WTC11 (cell line): Measurements from ENCODE around the gene TBC1D23. TPM values are rescaled to one million over a fixed set of nuclear protein-coding genes. Genes with fewer than 3 reads are reported as not detected.

Experiments
- ATAC-seq: fragments of 200-7000 bp; cut with Tn5 transposase; 2 replicates; pipeline ENCODE4 v1.10.0; 2021; ENCODE audit warnings: mild to moderate bottlenecking, moderate library complexity
- CTCF ChIA-PET: fragments of 300-600 bp; sonication (Branson Sonifier 250); formaldehyde crosslinking; loops from one replicate; lab custom pipeline; 2021; ENCODE audit warnings: antibody characterized with exemption; lab: Charles Lee
- POLR2A ChIA-PET: fragments of 350-600 bp; sonication (Branson Sonifier 250); formaldehyde crosslinking; loops from one replicate; lab custom pipeline; 2021; ENCODE audit warnings: antibody characterized with exemption; lab: Charles Lee
- DNase-seq: peaks from one replicate; pipeline ENCODE4 v3.0.0; 2021; ENCODE audit warnings: low spot score
- H3K27ac Mint-ChIP-seq: 2 replicates; pipeline ENCODE4 v1.8.0; 2021; ENCODE audit warnings: mixed read lengths
- H3K27me3 Mint-ChIP-seq: 2 replicates; pipeline ENCODE4 v1.8.0; 2021; ENCODE audit warnings: low read depth, mild to moderate bottlenecking, moderate library complexity, mixed read lengths
- H3K36me3 Mint-ChIP-seq: 2 replicates; pipeline ENCODE4 v1.8.0; 2021; ENCODE audit warnings: mixed read lengths
- H3K4me1 Mint-ChIP-seq: 2 replicates; pipeline ENCODE4 v1.8.0; 2022; ENCODE audit warnings: mixed read lengths
- H3K4me3 Mint-ChIP-seq: 2 replicates; pipeline ENCODE4 v1.8.0; 2021; ENCODE audit warnings: mild to moderate bottlenecking, moderate library complexity, mixed read lengths
- H3K9me3 Mint-ChIP-seq: 2 replicates; pipeline ENCODE4 v1.8.0; 2021; ENCODE audit warnings: mixed read lengths
- AR ChIP-seq: fragments of 250-450 bp; sonication (Bioruptor Pico); IDR thresholded peaks from 2 replicates; pipeline ENCODE4 v1.9.0; 2021; ENCODE audit warnings: mild to moderate bottlenecking
- CDX4 ChIP-seq: fragments of 250-450 bp; sonication (Bioruptor Pico); IDR thresholded peaks from 2 replicates; pipeline ENCODE4 v1.9.0; 2021; ENCODE audit warnings: moderate library complexity, mild to moderate bottlenecking, inconsistent platforms, borderline replicate concordance
- ESRRA ChIP-seq: sonication (generic); formaldehyde crosslinking; IDR thresholded peaks from 2 replicates; pipeline ENCODE4 v1.8.1; 2022; ENCODE audit warnings: mild to moderate bottlenecking, missing genetic modification reagents, borderline replicate concordance
- IRF1 ChIP-seq: sonication (generic); formaldehyde crosslinking; IDR thresholded peaks from 2 replicates; pipeline ENCODE4 v1.8.0; 2023; ENCODE audit warnings: missing genetic modification reagents
- JUN ChIP-seq: sonication (generic); formaldehyde crosslinking; IDR thresholded peaks from 2 replicates; pipeline ENCODE4 v1.8.0; 2023; ENCODE audit warnings: mild to moderate bottlenecking, missing genetic modification reagents
- KAT7 ChIP-seq: sonication (generic); formaldehyde crosslinking; IDR thresholded peaks from 2 replicates; pipeline ENCODE4 v1.8.1; 2023; ENCODE audit warnings: missing genetic modification reagents, mild to moderate bottlenecking, borderline replicate concordance
- MYBL2 ChIP-seq: sonication (generic); formaldehyde crosslinking; IDR thresholded peaks from 2 replicates; pipeline ENCODE4 v1.8.1; 2023; ENCODE audit warnings: mild to moderate bottlenecking, moderate library complexity, missing genetic modification reagents
- PRDM15 ChIP-seq: sonication (generic); formaldehyde crosslinking; IDR thresholded peaks from 2 replicates; pipeline ENCODE4 v1.8.0; 2022; ENCODE audit warnings: missing genetic modification reagents
- PREB ChIP-seq: sonication (generic); formaldehyde crosslinking; IDR thresholded peaks from 2 replicates; pipeline ENCODE4 v1.8.1; 2022; ENCODE audit warnings: mild to moderate bottlenecking, missing genetic modification reagents, moderate library complexity, borderline replicate concordance
- SP1 ChIP-seq: sonication (generic); formaldehyde crosslinking; conservative IDR thresholded peaks from 2 replicates; pipeline ENCODE4 v1.8.1; 2022; ENCODE audit warnings: missing genetic modification reagents
- TCF7 ChIP-seq: sonication (generic); formaldehyde crosslinking; IDR thresholded peaks from 2 replicates; pipeline ENCODE4 v1.8.0; 2022; ENCODE audit warnings: mild to moderate bottlenecking, low read depth, missing genetic modification reagents, moderate library complexity
- USF2 ChIP-seq: sonication (generic); formaldehyde crosslinking; IDR thresholded peaks from 2 replicates; pipeline ENCODE4 v1.8.1; 2023; ENCODE audit warnings: mild to moderate bottlenecking, missing genetic modification reagents, moderate library complexity
- ZBTB21 ChIP-seq: sonication (generic); formaldehyde crosslinking; IDR thresholded peaks from 2 replicates; pipeline ENCODE4 v1.8.1; 2023; ENCODE audit warnings: mild to moderate bottlenecking, missing genetic modification reagents, borderline replicate concordance
- ZNF138 ChIP-seq: sonication (generic); formaldehyde crosslinking; conservative IDR thresholded peaks from 2 replicates; pipeline ENCODE4 v1.8.1; 2022; ENCODE audit warnings: mild to moderate bottlenecking, moderate library complexity, missing genetic modification reagents
- ZNF219 ChIP-seq: sonication (generic); formaldehyde crosslinking; IDR thresholded peaks from 2 replicates; pipeline ENCODE4 v1.8.0; 2023; ENCODE audit warnings: missing genetic modification reagents, mild to moderate bottlenecking, borderline replicate concordance
- ZNF416 ChIP-seq: fragments of 250-450 bp; sonication (Bioruptor Pico); IDR thresholded peaks from 2 replicates; pipeline ENCODE4 v1.9.0; 2021; ENCODE audit warnings: mild to moderate bottlenecking, inconsistent platforms
- total RNA-seq: library from RNA; stranded (reverse); gene quantifications from 3 replicates; pipeline ENCODE4 v1.2.3, GENCODE V29; 2021
- TF ChIP-seq, protein P1 (sequence below): sonication (generic); formaldehyde crosslinking; IDR thresholded peaks from 2 replicates; pipeline ENCODE4 v1.8.1; 2022; ENCODE audit warnings: missing genetic modification reagents, borderline replicate concordance
- TF ChIP-seq, protein P2 (sequence below): sonication (generic); formaldehyde crosslinking; IDR thresholded peaks from 2 replicates; pipeline ENCODE4 v1.8.0; 2022; ENCODE audit warnings: mild to moderate bottlenecking, missing genetic modification reagents
- TF ChIP-seq, protein P3 (sequence below): sonication (generic); formaldehyde crosslinking; IDR thresholded peaks from 2 replicates; pipeline ENCODE4 v1.8.0; 2022; ENCODE audit warnings: mild to moderate bottlenecking, missing genetic modification reagents
- TF ChIP-seq, protein P4 (sequence below): sonication (generic); formaldehyde crosslinking; IDR thresholded peaks from 2 replicates; pipeline ENCODE4 v1.8.1; 2022; ENCODE audit warnings: mild to moderate bottlenecking, moderate library complexity, missing genetic modification reagents

TBC1D23 gene
- total RNA-seq, 1 experiment from 2014 or later: 73.6 TPM

- Mint-ChIP-seq H3K9me3 (no peaks in the 10 kb centered on the region), H3K36me3 (no peaks in the 10 kb centered on the region), H3K27ac (no peak overlapping the region), H3K4me1 (peaks cover 55% of the 10 kb centered on the region), H3K4me3 (no peak overlapping the region), H3K27me3 (no peaks in the 10 kb centered on the region)
- no peak for ATAC-seq
- no peak for TF ChIP-seq KAT7
- TF ChIP-seq, protein P1, sequence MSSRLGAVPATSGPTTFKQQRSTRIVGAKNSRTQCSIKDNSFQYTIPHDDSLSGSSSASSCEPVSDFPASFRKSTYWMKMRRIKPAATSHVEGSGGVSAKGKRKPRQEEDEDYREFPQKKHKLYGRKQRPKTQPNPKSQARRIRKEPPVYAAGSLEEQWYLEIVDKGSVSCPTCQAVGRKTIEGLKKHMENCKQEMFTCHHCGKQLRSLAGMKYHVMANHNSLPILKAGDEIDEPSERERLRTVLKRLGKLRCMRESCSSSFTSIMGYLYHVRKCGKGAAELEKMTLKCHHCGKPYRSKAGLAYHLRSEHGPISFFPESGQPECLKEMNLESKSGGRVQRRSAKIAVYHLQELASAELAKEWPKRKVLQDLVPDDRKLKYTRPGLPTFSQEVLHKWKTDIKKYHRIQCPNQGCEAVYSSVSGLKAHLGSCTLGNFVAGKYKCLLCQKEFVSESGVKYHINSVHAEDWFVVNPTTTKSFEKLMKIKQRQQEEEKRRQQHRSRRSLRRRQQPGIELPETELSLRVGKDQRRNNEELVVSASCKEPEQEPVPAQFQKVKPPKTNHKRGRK (CRISPR knock-in tag): no peak
- no peak for TF ChIP-seq PREB (CRISPR knock-in tag)
- TF ChIP-seq SP1: no peak
- TF ChIP-seq USF2: no peak
- TF ChIP-seq, protein P2, sequence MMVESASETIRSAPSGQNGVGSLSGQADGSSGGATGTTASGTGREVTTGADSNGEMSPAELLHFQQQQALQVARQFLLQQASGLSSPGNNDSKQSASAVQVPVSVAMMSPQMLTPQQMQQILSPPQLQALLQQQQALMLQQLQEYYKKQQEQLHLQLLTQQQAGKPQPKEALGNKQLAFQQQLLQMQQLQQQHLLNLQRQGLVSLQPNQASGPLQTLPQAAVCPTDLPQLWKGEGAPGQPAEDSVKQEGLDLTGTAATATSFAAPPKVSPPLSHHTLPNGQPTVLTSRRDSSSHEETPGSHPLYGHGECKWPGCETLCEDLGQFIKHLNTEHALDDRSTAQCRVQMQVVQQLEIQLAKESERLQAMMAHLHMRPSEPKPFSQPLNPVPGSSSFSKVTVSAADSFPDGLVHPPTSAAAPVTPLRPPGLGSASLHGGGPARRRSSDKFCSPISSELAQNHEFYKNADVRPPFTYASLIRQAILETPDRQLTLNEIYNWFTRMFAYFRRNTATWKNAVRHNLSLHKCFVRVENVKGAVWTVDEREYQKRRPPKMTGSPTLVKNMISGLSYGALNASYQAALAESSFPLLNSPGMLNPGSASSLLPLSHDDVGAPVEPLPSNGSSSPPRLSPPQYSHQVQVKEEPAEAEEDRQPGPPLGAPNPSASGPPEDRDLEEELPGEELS: no peak
- TF ChIP-seq ZNF138: no peak
- TF ChIP-seq, protein P3, sequence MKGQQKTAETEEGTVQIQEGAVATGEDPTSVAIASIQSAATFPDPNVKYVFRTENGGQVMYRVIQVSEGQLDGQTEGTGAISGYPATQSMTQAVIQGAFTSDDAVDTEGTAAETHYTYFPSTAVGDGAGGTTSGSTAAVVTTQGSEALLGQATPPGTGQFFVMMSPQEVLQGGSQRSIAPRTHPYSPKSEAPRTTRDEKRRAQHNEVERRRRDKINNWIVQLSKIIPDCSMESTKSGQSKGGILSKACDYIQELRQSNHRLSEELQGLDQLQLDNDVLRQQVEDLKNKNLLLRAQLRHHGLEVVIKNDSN (CRISPR knock-in tag): no peak
- no peak for TF ChIP-seq JUN
- no peak for TF ChIP-seq ZNF219
- no peak for TF ChIP-seq CDX4 (CRISPR knock-in tag)
- no peak for TF ChIP-seq ESRRA (CRISPR knock-in tag)
- no peak for TF ChIP-seq ZNF416 (CRISPR knock-in tag)
- TF ChIP-seq, protein P4, sequence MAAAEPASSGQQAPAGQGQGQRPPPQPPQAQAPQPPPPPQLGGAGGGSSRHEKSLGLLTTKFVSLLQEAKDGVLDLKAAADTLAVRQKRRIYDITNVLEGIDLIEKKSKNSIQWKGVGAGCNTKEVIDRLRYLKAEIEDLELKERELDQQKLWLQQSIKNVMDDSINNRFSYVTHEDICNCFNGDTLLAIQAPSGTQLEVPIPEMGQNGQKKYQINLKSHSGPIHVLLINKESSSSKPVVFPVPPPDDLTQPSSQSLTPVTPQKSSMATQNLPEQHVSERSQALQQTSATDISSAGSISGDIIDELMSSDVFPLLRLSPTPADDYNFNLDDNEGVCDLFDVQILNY (CRISPR knock-in tag): no peak
- no peak for TF ChIP-seq IRF1 (CRISPR knock-in tag)
- CTCF ChIA-PET: no interaction called here
- POLR2A ChIA-PET: no interaction called here
- DNase-seq: no peak
Observed at GRCh38 chr3:100266531-100266930, 5.7 kb downstream of the TBC1D23 start.

DNA sequence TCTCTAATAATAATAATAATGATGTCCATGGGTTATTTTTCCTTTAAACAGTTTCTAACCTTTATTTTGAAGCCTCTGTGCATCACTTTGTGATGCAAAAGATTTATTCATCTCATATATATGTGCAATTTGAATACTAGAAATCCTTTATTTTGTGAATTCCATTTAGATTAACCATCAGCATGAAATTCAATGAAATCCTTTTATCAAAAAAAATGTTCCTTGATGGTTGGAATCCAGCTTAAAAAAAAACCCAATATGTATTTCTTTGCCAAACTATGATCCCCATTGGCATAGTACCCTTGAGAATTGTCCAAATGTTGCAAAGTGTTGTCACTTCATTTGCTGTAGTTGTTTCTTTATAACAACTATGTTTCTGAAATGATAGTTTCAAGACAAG is 7.4 kb downstream of the TBC1D23 start:
- ATAC-seq (no peak), DNase-seq (no peak)
- POLR2A ChIA-PET: no interaction called here
- H3K4me1 Mint-ChIP-seq: peaks cover 58% of the 10 kb centered on the region
- H3K27ac Mint-ChIP-seq: no peak overlapping the region
- H3K27me3 Mint-ChIP-seq: no peaks in the 10 kb centered on the region
- H3K9me3 Mint-ChIP-seq: no peaks in the 10 kb centered on the region
- CTCF ChIA-PET: interaction anchor here (1.4 kb wide), 1 partner anchor 14 kb away, joined by 3 read pairs; no protein-coding TSS in a partner anchor
- no peak overlapping the region for H3K4me3 Mint-ChIP-seq
- H3K36me3 Mint-ChIP-seq: no peaks in the 10 kb centered on the region
- no peak for TF ChIP-seq TCF7 (CRISPR knock-in tag)
- TF ChIP-seq AR: no peak
- no peak for TF ChIP-seq ZBTB21 (CRISPR knock-in tag)
- TF ChIP-seq MYBL2 (CRISPR knock-in tag): no peak
- no peak for TF ChIP-seq PRDM15 (CRISPR knock-in tag)
